Measurements from ENCODE around the gene ZNF181. TPM values are rescaled to one million over a fixed set of nuclear protein-coding genes. Genes with fewer than 3 reads are reported as not detected.

ZNF181 gene
- total RNA-seq, 1 experiment from 2014 or later, result 8.2 TPM

DNA sequence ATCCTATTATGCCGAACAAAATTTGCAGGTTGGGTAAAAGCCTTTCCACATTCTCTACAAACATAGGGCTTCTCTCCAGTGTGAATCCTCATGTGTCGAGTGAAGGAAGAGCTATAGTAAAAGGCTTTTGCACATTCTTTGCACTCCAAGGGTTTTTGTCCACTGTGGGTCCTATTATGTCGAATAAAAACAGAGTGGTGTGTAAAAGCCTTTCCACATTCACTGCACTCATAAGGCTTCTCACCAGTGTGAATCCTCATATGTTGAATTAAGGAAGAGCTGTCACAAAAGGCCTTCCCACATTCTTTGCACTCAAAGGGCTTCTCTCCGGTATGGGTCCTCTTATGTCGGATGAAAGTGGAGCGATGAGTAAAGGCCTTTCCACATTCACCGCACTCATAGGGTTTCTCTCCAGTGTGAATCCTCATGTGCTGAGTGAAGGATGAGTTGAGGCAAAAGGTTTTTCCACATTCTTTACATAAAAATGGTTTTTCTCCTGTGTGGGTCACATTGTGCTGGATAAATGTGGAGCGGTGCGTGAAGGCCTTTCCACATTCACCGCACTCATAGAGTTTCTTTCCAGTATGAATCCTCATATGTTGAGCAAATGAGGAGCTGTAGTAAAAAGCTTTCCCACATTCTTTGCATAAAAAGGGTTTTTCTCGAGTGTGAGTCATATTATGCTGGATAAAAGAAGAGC lies 25.3 kb downstream of the ZNF181 start:
- Histone ChIP-seq H3K9ac (ENCODE audit: extremely low read depth, insufficient read length, low read length) (no peak overlapping the region), H3K14ac (ENCODE audit: insufficient read depth, low read length) (no peak overlapping the region), H4K8ac (replicated peaks; ENCODE audit: insufficient read length, low read depth, low read length) (no peak overlapping the region), H3K9me3 (ENCODE audit: control insufficient read depth, low read depth, low read length) (peaks cover 71% of the 10 kb centered on the region), H3K4me1 (ENCODE audit: insufficient read depth, low read length) (no peaks in the 10 kb centered on the region), H3K56ac (ENCODE audit: insufficient read length, low read depth, low read length) (no peak overlapping the region), H4K91ac (ENCODE audit: insufficient read length, low read depth, low read length) (no peak overlapping the region), H4K20me1 (ENCODE audit: control insufficient read depth, insufficient read depth, insufficient read length) (no peaks in the 10 kb centered on the region), H2BK15ac (ENCODE audit: low read depth, low read length) (no peak overlapping the region), H4K5ac (ENCODE audit: insufficient read length, low read depth, low read length) (no peak overlapping the region), H3K23me2 (ENCODE audit: insufficient read length, low read depth, low read length, poor library complexity, severe bottlenecking) (no peaks in the 10 kb centered on the region), H3K23ac (ENCODE audit: insufficient read length, low read depth, low read length) (no peak overlapping the region), H2AK5ac (ENCODE audit: insufficient read length, low read length) (no peak overlapping the region), H3K4me2 (ENCODE audit: insufficient read depth, insufficient read length, low read length) (no peak overlapping the region), H2BK20ac (ENCODE audit: low read depth, low read length, poor library complexity, severe bottlenecking) (no peak overlapping the region), H3K27ac (ENCODE audit: insufficient read length, low read depth, low read length) (no peak overlapping the region), H3K27me3 (ENCODE audit: insufficient read depth, low read length) (no peaks in the 10 kb centered on the region), H2BK12ac (ENCODE audit: insufficient read length, low read depth, low read length) (no peak overlapping the region), H3K79me1 (ENCODE audit: insufficient read depth, low read depth, low read length, poor library complexity, severe bottlenecking) (no peaks in the 10 kb centered on the region), H2BK5ac (ENCODE audit: insufficient read length, low read length) (no peak overlapping the region), H3T11ph (ENCODE audit: low read length) (no peak overlapping the region), H2AFZ (ENCODE audit: low read length) (no peak overlapping the region), H3K4ac (ENCODE audit: low read depth, low read length) (no peak overlapping the region), H3K18ac (ENCODE audit: insufficient read length, low read depth, low read length) (no peak overlapping the region), H3K79me2 (ENCODE audit: insufficient read depth, low read length) (no peaks in the 10 kb centered on the region), H2BK120ac (ENCODE audit: low read depth, low read length, poor library complexity, severe bottlenecking) (no peak overlapping the region)
- Mint-ChIP-seq H3K4me1 (no peaks in the 10 kb centered on the region), H3K9me3 (peaks cover 83% of the 10 kb centered on the region in 2 experiments), H3K27ac (no peak overlapping the region), H3K36me3 (ENCODE audit: insufficient read depth in 1 of 3, low read depth in 3 of 3) (peaks cover 44 to 55% (median 51%) of the 10 kb centered on the region in 3 experiments), H3K4me3 (no peak overlapping the region), H3K27me3 (ENCODE audit: low read depth) (peaks cover 10% of the 10 kb centered on the region)
- WGBS (ENCODE audit: extremely low coverage, insufficient read length, low lambda C conversion rate), result no CpG with 5 or more reads among the region's 11 CpGs
- no peak for TF ChIP-seq CTCF (conservative IDR thresholded peaks at IDR 0.05)
- DNase-seq, result no peak
